Psoas muscle (tissue), 8 donors: ENCODE data around the gene ARID4A. TPM values are rescaled to one million over a fixed set of nuclear protein-coding genes. Genes with fewer than 3 reads are reported as not detected.

Experiments used
- ATAC-seq, 4 donors: fragments of 200-7000 bp; cut with Tn5 transposase; one replicate each; pipeline ENCODE4 v1.9.1; 2020; ENCODE audit warnings: moderate library complexity in 3 of 4, mild to moderate bottlenecking in 2 of 4
- DNase-seq, 2 donors: peaks; one replicate each; pipeline ENCODE4 v3.0.0-alpha.2; 2020
- H3K27ac ChIP-seq: fragments of 200-600 bp; one replicate; pipeline ENCODE4 v1.8.0; 2022
- H3K27me3 ChIP-seq, 3 donors: fragments of 200-600 bp in 1 of 3; one replicate each; pipeline versions ENCODE4 v1.6.1 to v1.8.0; 2013 to 2022; ENCODE audit warnings: low read length in 2 of 3, mild to moderate bottlenecking in 2 of 3, moderate library complexity in 1 of 3; ENCODE audit not compliant: insufficient read depth in 3 of 3
- H3K36me3 ChIP-seq, 2 donors: fragments of 200-600 bp in 1 of 2; one replicate each; pipeline versions ENCODE4 v1.6.1 to v1.8.0; 2013 to 2022; ENCODE audit warnings: low read depth in 1 of 2, mild to moderate bottlenecking in 1 of 2, moderate library complexity in 1 of 2; ENCODE audit not compliant: insufficient read depth in 1 of 2
- H3K4me1 ChIP-seq: fragments of 200-600 bp; one replicate; pipeline ENCODE4 v1.8.0; 2022
- H3K4me3 ChIP-seq: fragments of 200-600 bp; one replicate; pipeline ENCODE4 v1.8.0; 2022; ENCODE audit warnings: mild to moderate bottlenecking
- H3K9me3 ChIP-seq: fragments of 200-600 bp; one replicate; pipeline ENCODE4 v1.8.0; 2022
- CTCF ChIP-seq: fragments of 200-600 bp; IDR thresholded peaks from one replicate; pipeline ENCODE4 v1.8.0; 2022; ENCODE audit warnings: antibody characterized with exemption
- WGBS, 3 donors: extraction: QIAGEN DNeasy Blood & Tissue Kit; methylation state at CpG; one replicate each; pipeline versions ENCODE4 v1.1.6 to v1.1.7; 2013; 5-methylcytosine and 5-hydroxymethylcytosine counted together
- intact Hi-C, 2 donors: fragments of 100-400 bp; cut with DNase I; formaldehyde crosslinking; loops; one replicate each; pipeline versions ENCODE4 v1.11.0 to v1.14.2; 2022
- polyA plus RNA-seq, 3 donors: library from polyadenylated mRNA; stranded (reverse); fragments of 200-250 nt; gene quantifications; one replicate each; pipeline ENCODE4 v1.2.3, GENCODE V29; 2013
- total RNA-seq, 4 donors: library from RNA; stranded (reverse); fragmentation: NEBNext Ultra II Directional in 2 of 4; extraction: Animal tissue kit (Norgen Biotek cat#: 25700) in 2 of 4; gene quantifications; one replicate each; pipeline versions ENCODE4 v1.2.1 to v1.2.4, GENCODE V29; 2021 to 2023
- donor health status: healthy with polysubstance abuse.
- donor health status: DM: no; HTN: no; CAD: no; lungs with moderate emphysema.
- donor health status: Bipolar disorder and iron deficiency.
- donor health status: healthy.
- donor health status: DM: yes; HTN: yes; CAD: no.
- donor health status: DM: no; HTN: no; CAD: no.
- donor health status: DM: no; HTN: no; CAD: no.
- donor health status: DM: yes; HTN: yes; CAD: no.

ARID4A gene
- total and polyA plus RNA-seq, 7 donors = 1.7 to 11.0 (median 7.5) TPM

DNA sequence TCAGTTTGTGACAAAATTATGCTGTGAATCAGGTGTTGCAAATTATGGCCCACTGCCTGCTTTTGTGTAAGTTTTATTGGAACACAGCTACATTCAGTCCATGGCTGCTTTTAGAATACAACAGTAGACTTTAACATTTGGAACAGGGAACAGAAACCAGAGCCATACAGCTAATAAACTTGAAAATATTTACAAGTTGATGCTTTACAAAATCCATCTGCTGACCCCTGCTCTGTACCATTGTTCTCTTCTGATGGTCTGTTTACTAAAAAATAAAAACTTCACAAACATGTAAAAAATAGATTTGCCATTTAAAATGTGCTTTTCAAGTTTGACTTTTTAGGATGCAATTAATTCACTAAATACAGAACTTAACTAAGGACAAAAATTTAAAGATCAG is 33.0 kb upstream of the ARID4A start:
- Histone ChIP-seq H3K4me3 (no peak overlapping the region), H3K4me1 (no peaks in the 10 kb centered on the region), H3K36me3 (peaks cover 21 to 100% of the 10 kb centered on the region in 2 donors), H3K9me3 (no peaks in the 10 kb centered on the region), H3K27me3 (no peaks in the 10 kb centered on the region), H3K27ac (no peak overlapping the region)
- no peak for TF ChIP-seq CTCF
- DNase-seq (no peak), ATAC-seq (no peak)
- intact Hi-C loops = no loop called here

GRCh38 chr14:58270628-58271027 is 27.7 kb upstream of the ARID4A start:
- no peaks in the 10 kb centered on the region for H3K27me3 ChIP-seq
- intact Hi-C loops = no loop called here
- H3K27ac ChIP-seq = no peak overlapping the region
- WGBS, 3 donors = 84 to 87% (median 84%) methylated on average over 2 of the region's 2 CpGs
- no peaks in the 10 kb centered on the region for H3K4me1 ChIP-seq
- no peaks in the 10 kb centered on the region for H3K9me3 ChIP-seq
- H3K4me3 ChIP-seq = no peak overlapping the region
- no peak for ATAC-seq
- no peak for DNase-seq
- H3K36me3 ChIP-seq = peaks cover 8 to 95% of the 10 kb centered on the region in 2 donors
- TF ChIP-seq CTCF = no peak

- H3K36me3 ChIP-seq = peaks cover 5 to 85% of the 10 kb centered on the region in 2 donors
- intact Hi-C loops = no loop called here
- DNase-seq (no peak), ATAC-seq (peak; percentile 26 to 58 (median 48))
- H3K4me3 ChIP-seq = no peak overlapping the region
- 71 to 73% (median 72%) methylated on average over 4 of the region's 4 CpGs for WGBS, 3 donors
- no peaks in the 10 kb centered on the region for H3K27me3 ChIP-seq
- H3K27ac ChIP-seq = no peak overlapping the region
- TF ChIP-seq CTCF = peak; percentile 13
- H3K9me3 ChIP-seq = no peaks in the 10 kb centered on the region
- H3K4me1 ChIP-seq = no peaks in the 10 kb centered on the region
Measured at GRCh38 chr14:58272588-58273372, 25.6 kb upstream of the ARID4A start.

DNA sequence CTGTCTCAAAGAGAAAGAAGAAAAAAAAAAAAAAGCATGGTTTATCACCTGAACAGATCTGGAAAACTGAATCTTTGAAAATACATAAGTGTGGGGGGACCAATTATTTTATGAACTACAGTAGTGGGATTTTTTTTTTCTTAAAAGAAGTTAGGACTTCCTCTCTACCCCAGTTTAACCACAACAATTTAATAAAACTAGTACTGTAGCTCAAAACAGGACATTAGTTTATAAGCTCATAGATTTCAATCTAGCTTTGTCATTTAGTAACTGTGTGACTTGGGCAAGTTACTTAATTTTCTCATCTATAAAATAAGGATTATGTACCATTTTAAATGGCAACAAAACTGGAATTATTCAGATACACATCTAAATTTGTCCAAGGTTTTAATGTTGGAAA is 23.5 kb upstream of the ARID4A start:
- intact Hi-C loops = no loop called here

More for the DNA sequence above, 23.5 kb upstream of the ARID4A start:
- ATAC-seq (no peak), DNase-seq (no peak)
- Histone ChIP-seq H3K36me3 (peaks cover 0 to 83% of the 10 kb centered on the region in 2 donors), H3K27me3 (no peaks in the 10 kb centered on the region), H3K4me3 (no peak overlapping the region), H3K4me1 (peaks cover 4% of the 10 kb centered on the region), H3K9me3 (no peaks in the 10 kb centered on the region), H3K27ac (no peak overlapping the region)
- no peak for TF ChIP-seq CTCF
